Limb (tissue), 2 donors: ENCODE measurements around the gene HSPA1L.
"Not testable (repeated sequence)": the region's sequence is repeated elsewhere in the genome, so short reads cannot be mapped to it uniquely, and the experiment has no call there.

ENCODE experiments used
- DNase-seq, 2 donors: peaks; one replicate each; pipeline ENCODE4 v3.0.0-alpha.2; 2016; ENCODE audit errors: extremely low spot score in 2 of 2

The HSPA1L gene

DNA sequence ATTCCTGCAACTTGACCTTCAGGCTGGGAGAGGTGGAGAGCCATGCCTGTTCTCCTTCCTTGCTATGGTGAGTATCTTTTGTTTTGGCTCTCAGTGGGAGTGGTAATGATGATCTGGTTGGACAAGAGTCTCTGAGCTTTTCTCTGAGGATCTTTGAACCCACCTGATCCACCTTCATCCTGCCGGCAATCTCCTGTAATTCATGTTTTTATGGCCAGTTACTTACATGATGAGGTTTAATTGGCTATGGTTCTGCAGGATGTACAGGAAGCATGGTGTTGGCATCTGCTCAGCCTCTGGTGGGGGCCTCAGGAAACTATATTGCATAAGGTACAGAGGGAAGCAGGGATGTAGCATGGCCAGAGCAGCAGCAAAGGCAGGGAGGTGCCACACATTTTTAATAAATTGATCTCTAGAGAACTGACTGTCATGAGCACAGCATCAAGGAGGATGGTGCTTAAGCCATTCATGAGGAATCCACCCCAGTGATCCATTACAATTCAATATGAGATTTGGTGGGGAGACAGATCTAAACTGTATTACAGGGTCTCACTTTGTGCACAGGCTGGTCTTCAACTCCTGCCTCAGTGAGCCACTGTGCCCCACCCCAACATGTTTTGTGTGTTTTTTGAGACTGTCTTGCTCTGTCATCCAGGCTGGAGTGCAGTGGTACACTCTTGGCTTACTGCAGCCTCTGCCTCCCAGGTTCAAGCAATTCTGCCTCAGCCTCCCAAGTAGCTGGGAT, 22.5 kb upstream of the HSPA1L start:
- DNase-seq: no peak

- DNase-seq: no peak
Observed at GRCh38 chr6:31836474-31837368, 21.6 kb upstream of the HSPA1L start.

DNA sequence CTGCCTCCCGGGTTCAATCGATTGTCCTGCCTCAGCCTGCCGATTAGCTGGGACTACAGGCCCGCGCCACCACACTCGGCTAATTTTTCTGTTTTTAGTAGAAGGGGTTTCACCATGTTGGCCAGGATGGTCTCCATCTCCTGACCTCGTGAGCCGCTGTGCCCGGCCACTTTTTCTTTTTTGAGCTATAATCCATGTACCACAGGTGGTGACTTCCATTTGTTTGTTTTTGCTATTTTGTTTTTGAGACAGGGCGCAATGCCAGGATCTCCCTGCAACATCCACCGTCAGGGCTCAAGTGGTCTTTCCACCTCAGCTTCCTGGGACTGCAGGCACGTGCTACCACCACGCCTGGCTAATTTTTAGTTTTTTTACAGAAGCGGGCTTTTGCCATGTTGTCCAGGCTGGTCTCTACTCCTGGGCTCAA, 21.0 kb upstream of the HSPA1L start:
- no peak for DNase-seq

DNA sequence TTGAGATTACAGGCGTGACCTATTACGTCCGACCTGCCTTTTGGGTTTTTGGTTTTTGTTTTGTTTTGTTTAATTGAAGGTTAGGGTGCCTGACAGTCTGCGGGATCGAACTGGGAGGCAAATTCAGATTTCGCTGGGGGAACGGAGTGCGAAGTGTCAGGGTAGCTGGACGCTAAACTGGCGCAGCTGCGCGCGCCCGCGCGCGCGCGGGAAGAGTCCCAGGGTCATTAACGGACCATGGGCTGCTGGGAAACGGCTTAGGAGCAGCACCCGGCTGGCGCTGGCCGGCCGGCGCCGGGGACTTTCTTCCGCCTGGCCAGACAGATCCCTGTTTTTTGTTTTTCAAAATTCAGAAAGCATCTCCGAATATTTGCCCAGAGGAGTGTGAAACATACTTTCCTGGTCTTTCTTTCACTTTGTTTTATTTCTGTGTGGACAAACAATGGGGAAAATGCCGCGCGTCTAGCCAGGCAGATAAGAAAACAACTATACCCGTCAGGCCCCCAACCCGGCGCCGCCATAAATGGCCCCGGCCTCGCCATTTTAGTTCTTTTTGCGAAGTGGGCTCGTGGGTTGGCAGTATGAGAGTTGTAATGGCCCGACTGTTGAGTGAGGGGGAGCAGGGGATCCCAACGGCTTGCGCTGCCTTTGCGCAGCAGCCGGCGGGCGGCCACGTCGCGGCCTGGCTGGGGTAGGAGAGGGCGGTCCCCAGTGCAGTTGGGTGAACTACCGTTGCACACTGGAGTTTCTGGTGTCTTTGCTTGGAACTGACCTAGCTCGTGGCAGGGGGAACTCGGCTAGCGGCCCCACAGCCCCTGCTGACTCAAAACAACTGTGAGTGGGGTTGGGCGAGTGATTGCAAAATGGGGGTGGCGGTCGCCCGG, 19.5 kb upstream of the HSPA1L start:
- DNase-seq: peak; percentile 90 to 92

- no peak for DNase-seq
Observed at GRCh38 chr6:31831350-31832215, 16.5 kb upstream of the HSPA1L start.

- no peak for DNase-seq
Observed at GRCh38 chr6:31830886-31831335, 15.8 kb upstream of the HSPA1L start.

DNA sequence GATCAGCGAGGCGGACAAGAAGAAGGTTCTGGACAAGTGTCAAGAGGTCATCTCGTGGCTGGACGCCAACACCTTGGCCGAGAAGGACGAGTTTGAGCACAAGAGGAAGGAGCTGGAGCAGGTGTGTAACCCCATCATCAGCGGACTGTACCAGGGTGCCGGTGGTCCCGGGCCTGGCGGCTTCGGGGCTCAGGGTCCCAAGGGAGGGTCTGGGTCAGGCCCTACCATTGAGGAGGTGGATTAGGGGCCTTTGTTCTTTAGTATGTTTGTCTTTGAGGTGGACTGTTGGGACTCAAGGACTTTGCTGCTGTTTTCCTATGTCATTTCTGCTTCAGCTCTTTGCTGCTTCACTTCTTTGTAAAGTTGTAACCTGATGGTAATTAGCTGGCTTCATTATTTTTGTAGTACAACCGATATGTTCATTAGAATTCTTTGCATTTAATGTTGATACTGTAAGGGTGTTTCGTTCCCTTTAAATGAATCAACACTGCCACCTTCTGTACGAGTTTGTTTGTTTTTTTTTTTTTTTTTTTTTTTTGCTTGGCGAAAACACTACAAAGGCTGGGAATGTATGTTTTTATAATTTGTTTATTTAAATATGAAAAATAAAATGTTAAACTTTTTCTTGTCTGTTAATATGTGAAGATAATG, 14.7 kb upstream of the HSPA1L start:
- peak in 1 of 2 donors; percentile 71 for DNase-seq

GRCh38 chr6:31827286-31828079, 12.4 kb upstream of the HSPA1L start, which contains the start of gene HSPA1B:
Gene HSPA1B (plus strand): TSS chr6:31827738. CDS start chr6:31827951, 213 bp downstream.
- peak; percentile 98 to 99 for DNase-seq

DNA sequence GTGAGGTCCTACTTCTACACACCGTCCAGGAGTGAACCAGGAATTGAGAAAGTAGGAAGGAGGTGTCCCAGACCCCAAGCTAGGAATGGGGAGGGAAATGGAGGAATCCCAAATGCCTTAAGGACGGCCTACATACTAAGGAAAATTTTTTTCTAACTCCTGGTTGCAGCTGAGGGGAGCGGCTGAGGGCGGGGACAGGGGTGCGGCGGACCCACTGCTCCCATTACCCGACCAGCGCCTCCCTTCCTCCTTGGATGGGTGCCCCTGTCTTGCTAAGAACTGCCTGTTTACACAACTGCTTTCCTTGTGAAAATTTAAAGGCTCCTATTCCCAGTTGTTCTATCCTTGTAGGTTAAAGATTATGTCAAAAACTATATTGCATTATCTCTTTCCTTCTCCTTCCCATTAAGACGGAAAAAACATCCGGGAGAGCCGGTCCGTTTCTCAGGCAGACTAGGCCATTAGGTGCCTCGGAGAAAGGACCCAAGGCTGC, 11.8 kb upstream of the HSPA1L start:
- peak; percentile 85 to 86 for DNase-seq

- DNase-seq: no peak
Observed at GRCh38 chr6:31825553-31825952, 10.5 kb upstream of the HSPA1L start.

DNA sequence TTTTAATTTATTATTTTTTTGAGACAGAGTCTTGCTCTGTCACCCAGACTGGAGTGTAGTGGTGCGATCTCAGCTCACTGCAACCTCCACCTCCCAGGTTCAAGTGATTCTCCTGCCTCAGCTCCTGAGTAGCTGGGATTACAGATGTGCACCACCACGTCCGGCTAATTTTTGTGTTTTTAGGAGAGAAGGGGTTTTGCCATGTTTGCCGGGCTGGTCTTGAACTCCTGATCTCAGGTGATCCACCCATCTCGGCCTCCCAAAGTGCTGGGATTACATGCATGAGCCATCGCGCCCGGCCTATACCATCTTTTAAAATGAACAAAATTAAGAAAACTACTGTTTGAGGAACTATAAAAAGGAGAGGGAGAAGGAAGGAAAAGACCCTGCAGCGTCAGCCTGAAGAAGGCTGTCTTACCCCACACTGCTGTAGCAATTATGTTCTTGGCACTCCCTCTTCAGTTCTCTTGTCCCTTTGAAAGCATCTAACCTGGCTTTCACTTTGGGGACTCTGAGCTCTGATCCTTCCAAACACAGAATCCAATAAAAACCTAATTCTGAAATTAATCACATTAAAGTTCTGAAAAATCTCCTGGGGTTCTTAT, 8.6 kb upstream of the HSPA1L start:
- not testable (repeated sequence) for DNase-seq

- DNase-seq: peak; percentile 51 to 88
Observed at GRCh38 chr6:31822036-31822821, 7.1 kb upstream of the HSPA1L start.

- DNase-seq: peak in 1 of 2 donors; percentile 78
Observed at GRCh38 chr6:31821301-31822035, 6.4 kb upstream of the HSPA1L start.

DNA sequence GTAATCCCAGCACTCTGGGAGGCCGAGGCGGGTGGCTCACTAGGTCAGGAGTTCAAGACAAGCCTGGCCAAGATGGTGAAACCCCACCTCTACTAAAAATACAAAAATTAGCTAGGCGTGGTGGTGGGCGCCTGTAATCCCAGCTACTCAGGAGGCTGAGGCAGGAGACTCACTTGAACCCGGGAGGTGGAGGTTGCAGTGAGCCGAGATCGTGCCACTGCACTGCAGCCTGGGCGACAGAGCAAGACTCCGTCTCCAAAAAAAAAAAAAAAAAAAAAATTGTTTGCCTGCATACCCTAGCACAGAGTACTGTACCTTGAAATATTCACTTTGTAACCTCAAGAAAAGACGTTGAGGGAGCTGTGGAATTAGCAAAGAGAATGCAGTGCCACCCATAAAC, 5.3 kb upstream of the HSPA1L start:
- DNase-seq: not testable (repeated sequence)

DNA sequence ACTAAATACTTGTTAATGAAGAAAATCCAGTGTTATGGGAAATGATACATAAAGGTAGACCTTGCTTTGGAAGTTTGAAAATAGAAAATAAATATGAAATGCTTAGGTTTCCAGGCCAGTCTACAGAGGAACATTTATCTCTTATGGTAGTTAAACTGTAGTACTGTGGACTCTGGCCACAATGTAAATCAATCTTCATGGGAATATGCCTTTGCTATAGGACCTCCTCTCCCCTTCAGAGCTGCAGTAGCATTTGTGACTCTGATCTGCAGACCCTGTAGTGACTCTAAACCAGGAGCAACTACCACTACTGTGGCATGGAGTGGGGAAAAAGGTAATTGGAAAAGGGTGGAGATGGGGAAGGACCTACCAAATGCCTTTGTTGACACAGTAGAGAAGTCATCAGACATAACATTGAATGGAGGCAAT, 4.8 kb upstream of the HSPA1L start:
- DNase-seq: no peak

- not testable (repeated sequence) for DNase-seq
Observed at GRCh38 chr6:31817929-31818511, 2.9 kb upstream of the HSPA1L start.
